HG02623 (cell line): ENCODE measurements around the gene PSMA6.

Experiments used
- ATAC-seq: cut with Tn5 transposase; IDR thresholded peaks from one replicate; pipeline ENCODE4 v1.9.1; 2021; ENCODE audit warnings: moderate library complexity; ENCODE audit not compliant: unreplicated experiment

Gene PSMA6

GRCh38 chr14:35365130-35366055 lies 73.2 kb downstream of the PSMA6 start:
- no peak for ATAC-seq

- ATAC-seq: no peak
Observed at GRCh38 chr14:35366056-35366451, 73.9 kb downstream of the PSMA6 start.

GRCh38 chr14:35366521-35366976 lies 74.4 kb downstream of the PSMA6 start:
- ATAC-seq: no peak

GRCh38 chr14:35367056-35367372 lies 74.8 kb downstream of the PSMA6 start:
- ATAC-seq: no peak
